MG63 (cell line): ENCODE measurements around the gene GALNT17. TPM values are rescaled to one million over a fixed set of nuclear protein-coding genes. Genes with fewer than 3 reads are reported as not detected.

Experiments used
- DNase-seq: peaks from one replicate; pipeline ENCODE4 v3.0.0-alpha.2; 2020
- H3K27me3 ChIP-seq: fragments of 250-450 bp; sonication (Bioruptor Pico); 2 replicates; pipeline ENCODE4 v1.5.1; 2020; ENCODE audit warnings: mild to moderate bottlenecking, moderate library complexity
- H3K36me3 ChIP-seq: fragments of 250-450 bp; sonication (Bioruptor Pico); 2 replicates; pipeline ENCODE4 v1.5.1; 2020; ENCODE audit warnings: mild to moderate bottlenecking, moderate library complexity
- H3K4me3 ChIP-seq: fragments of 250-450 bp; sonication (Bioruptor Pico); 2 replicates; pipeline ENCODE4 v1.5.1; 2020; ENCODE audit warnings: mild to moderate bottlenecking, moderate library complexity
- H3K9me3 ChIP-seq: fragments of 250-450 bp; sonication (Bioruptor Pico); 2 replicates; pipeline ENCODE4 v1.5.1; 2020; ENCODE audit warnings: mild to moderate bottlenecking, moderate library complexity
- total RNA-seq: library from RNA; depleted of rRNA; stranded (reverse); fragments of >200 nt; shearing (Covaris generic); gene quantifications from 2 replicates; pipeline ENCODE4 v1.2.3, GENCODE V29; 2014; ENCODE audit warnings: low replicate concordance

Gene GALNT17
- total RNA-seq, 1 experiment from 2014 or later = 0.03 TPM

DNA sequence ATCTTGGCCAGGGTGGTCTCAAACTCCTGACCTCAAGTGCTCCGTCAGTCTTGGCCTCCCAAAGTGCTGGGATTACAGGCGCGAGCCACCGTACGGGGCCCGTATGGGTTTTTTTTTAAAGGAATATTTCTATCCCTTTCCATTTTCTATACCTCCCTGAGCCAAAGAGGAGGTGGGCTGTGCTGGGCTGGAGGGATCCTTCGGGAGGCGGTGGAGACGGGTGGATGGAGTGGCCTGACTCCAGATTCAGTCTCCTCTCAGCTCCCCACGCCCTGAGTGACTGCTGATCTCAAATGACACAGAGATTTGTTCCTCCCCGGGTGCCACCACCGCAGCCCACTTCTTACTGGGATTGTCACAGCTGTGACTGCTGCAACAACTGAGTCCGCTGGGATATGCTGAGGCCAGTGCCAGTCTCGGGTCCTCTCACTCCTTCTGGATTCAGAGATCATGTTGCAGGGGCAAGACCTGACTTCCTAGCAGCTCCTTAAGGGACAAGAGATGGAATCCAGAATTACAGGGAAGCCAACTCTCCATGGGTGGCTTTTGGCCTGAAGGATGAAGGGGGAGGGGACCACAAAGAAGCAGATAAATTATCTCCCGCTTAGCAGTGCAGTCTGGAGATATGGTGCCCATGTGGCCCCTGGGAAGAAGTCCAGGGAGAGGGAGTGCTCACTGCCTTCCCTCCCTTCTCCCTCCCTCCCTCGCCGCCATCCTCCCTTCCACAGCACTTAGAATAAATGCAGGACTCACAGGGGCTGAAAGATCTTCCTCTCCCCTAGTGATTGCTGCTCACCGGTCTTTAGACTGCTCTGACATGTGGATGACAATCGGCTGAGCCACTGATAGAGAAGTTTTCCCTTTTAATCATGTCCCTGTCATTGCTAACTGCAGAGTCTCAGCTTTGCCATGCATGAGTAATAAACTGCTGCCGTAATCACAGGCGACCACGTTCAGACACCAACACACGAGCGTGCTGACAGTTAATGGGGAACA is 14.3 kb downstream of the GALNT17 start:
- Histone ChIP-seq H3K9me3 (no peaks in the 10 kb centered on the region), H3K36me3 (no peaks in the 10 kb centered on the region), H3K4me3 (no peak overlapping the region), H3K27me3 (no peaks in the 10 kb centered on the region)
- DNase-seq = no peak

- Histone ChIP-seq H3K36me3 (no peaks in the 10 kb centered on the region), H3K27me3 (no peaks in the 10 kb centered on the region), H3K4me3 (no peak overlapping the region), H3K9me3 (no peaks in the 10 kb centered on the region)
- DNase-seq = no peak
Measured at GRCh38 chr7:71148098-71148497, 16.2 kb downstream of the GALNT17 start.

GRCh38 chr7:71155236-71155635 is 23.3 kb downstream of the GALNT17 start:
- H3K36me3 ChIP-seq = no peaks in the 10 kb centered on the region
- H3K9me3 ChIP-seq = no peaks in the 10 kb centered on the region
- no peaks in the 10 kb centered on the region for H3K27me3 ChIP-seq
- H3K4me3 ChIP-seq = no peak overlapping the region
- DNase-seq = no peak

DNA sequence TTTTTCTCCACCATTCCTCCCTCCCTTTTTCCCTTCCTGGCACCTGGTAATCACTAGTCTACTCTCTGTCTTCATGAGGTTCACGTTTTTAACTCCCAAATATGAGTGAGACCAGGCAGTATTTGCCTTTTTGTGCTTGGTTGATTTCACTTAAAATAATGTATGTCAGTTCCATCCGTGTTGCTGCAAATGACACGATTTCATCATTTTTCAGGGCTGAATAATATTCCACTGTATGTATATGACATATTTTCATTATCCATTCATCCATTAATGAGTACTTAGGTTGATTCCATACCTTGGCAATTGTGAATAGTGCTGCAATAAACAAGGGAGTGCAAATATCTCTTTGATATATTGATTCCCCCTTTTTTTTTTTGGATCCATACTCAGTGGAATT is 25.8 kb downstream of the GALNT17 start:
- DNase-seq = no peak
- no peaks in the 10 kb centered on the region for H3K27me3 ChIP-seq
- no peak overlapping the region for H3K4me3 ChIP-seq
- H3K9me3 ChIP-seq = no peaks in the 10 kb centered on the region
- H3K36me3 ChIP-seq = no peaks in the 10 kb centered on the region

GRCh38 chr7:71165708-71166107 is 33.8 kb downstream of the GALNT17 start:
- DNase-seq = no peak

DNA sequence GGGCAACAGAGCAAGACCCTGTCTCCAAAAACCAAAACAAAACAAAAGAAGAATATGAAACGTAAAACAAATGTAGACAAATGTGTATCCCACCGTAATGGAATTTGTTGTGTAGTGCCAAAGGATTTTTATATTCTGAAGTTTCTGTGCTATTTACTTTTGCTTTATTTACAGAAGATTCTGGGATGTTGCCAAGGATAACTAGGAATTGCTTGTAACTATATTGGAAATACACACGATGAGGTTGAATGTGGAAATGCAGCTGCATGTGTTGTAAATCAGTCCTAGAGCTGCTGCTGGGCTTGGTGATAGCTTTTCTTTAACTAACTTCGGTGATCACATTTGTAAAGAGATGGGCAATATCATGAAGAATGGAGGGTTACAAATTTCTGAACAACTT is 39.5 kb downstream of the GALNT17 start:
- no peak for DNase-seq
- Histone ChIP-seq H3K27me3 (no peaks in the 10 kb centered on the region), H3K36me3 (no peaks in the 10 kb centered on the region), H3K9me3 (no peaks in the 10 kb centered on the region), H3K4me3 (no peak overlapping the region)

More at GRCh38 chr7:71165708-71166107, 33.8 kb downstream of the GALNT17 start:
- H3K36me3 ChIP-seq = no peaks in the 10 kb centered on the region
- no peaks in the 10 kb centered on the region for H3K27me3 ChIP-seq
- no peak overlapping the region for H3K4me3 ChIP-seq
- no peaks in the 10 kb centered on the region for H3K9me3 ChIP-seq

- DNase-seq = no peak
Measured at GRCh38 chr7:71173955-71174354, 42.0 kb downstream of the GALNT17 start.

DNA sequence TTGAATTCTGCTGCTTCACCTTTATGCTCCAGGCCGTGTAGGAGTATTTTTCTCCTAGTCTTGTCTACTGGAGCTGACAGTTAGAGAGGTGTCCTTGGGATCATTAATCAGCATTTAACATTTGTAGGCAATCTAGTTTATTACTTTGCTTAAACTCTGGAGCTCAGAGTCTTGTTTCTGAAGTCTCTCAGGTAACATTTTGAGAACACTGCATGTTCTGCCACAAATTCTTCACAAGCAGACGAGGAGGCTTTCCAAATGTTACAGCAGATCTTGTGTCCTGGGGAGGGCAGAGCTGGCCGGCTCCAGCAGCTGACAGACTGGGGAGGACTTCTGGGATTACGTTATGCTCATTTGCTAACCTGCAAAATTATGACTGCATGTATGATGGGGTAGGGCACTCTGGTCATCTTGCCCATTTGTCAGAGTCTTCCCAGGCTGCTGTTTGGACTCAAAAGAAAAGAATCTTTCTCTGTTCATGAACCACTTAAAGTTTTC is 50.5 kb downstream of the GALNT17 start:
- Histone ChIP-seq H3K9me3 (no peaks in the 10 kb centered on the region), H3K4me3 (no peak overlapping the region), H3K36me3 (no peaks in the 10 kb centered on the region), H3K27me3 (no peaks in the 10 kb centered on the region)
- no peak for DNase-seq

More at GRCh38 chr7:71173955-71174354, 42.0 kb downstream of the GALNT17 start:
- Histone ChIP-seq H3K4me3 (no peak overlapping the region), H3K27me3 (no peaks in the 10 kb centered on the region), H3K9me3 (no peaks in the 10 kb centered on the region), H3K36me3 (no peaks in the 10 kb centered on the region)

GRCh38 chr7:71184136-71184535 is 52.2 kb downstream of the GALNT17 start:
- Histone ChIP-seq H3K4me3 (no peak overlapping the region), H3K36me3 (no peaks in the 10 kb centered on the region), H3K27me3 (no peaks in the 10 kb centered on the region), H3K9me3 (no peaks in the 10 kb centered on the region)
- no peak for DNase-seq

GRCh38 chr7:71184609-71185008 is 52.7 kb downstream of the GALNT17 start:
- H3K4me3 ChIP-seq = no peak overlapping the region
- H3K27me3 ChIP-seq = no peaks in the 10 kb centered on the region
- H3K36me3 ChIP-seq = no peaks in the 10 kb centered on the region
- H3K9me3 ChIP-seq = no peaks in the 10 kb centered on the region
- DNase-seq = no peak

GRCh38 chr7:71186535-71187057 is 54.7 kb downstream of the GALNT17 start:
- no peak overlapping the region for H3K4me3 ChIP-seq
- H3K36me3 ChIP-seq = no peaks in the 10 kb centered on the region
- no peak for DNase-seq
- H3K27me3 ChIP-seq = no peaks in the 10 kb centered on the region
- no peaks in the 10 kb centered on the region for H3K9me3 ChIP-seq

DNA sequence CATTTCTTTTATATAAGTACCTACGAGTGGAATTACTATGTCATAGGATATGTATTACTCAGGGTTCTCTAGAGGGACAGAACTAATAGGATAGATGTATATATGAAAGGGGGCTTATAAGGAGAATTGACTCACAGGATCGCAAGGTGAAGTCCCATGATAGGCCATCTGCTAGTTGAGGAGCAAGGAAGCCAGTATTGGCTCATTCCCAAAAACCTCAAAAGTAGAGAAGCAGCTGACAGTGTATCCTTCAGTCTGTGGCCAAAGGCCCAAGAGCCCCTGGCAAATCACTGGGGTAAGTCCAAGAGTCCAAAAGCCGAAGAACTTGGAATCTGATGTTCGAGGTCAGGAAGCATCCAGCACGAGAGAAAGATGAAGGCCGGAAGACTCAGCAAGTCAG is 59.8 kb downstream of the GALNT17 start:
- DNase-seq = no peak
- H3K27me3 ChIP-seq = no peaks in the 10 kb centered on the region

DNA sequence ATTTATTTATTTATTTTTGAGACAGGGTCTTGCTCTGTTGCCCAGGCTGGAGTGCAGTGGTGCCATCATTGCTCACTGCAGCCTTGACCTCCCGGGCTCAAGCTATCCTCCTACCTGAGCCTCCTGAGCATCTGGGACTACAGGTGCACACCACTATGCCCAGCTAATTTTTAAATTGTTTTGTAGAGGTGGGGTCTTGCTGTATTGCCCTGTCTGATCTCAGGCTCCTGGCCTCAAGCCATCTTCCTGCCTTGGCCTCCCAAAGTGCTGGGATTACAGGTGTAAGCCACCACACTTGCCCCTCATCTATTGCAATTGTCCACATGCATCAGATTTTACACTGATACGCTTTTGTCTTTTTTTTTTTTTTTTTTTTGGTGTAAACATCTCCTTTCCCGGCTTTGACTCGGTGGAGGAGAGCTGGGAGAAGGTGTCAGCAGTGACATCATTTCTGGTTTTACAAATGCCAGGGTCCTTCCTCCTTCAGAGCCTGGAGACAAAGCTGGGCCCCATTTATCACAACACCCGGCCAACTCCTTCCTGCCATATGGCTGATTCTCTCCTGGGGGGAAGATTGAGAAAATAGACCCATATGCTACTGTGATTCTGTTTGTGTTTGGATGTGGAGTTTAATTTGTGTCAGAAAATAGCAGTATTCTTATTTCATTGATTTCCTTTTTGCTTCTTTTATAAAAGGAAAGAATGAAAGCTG is 61.3 kb downstream of the GALNT17 start:
- DNase-seq = no peak
- Histone ChIP-seq H3K4me3 (no peak overlapping the region), H3K36me3 (no peaks in the 10 kb centered on the region), H3K27me3 (no peaks in the 10 kb centered on the region), H3K9me3 (no peaks in the 10 kb centered on the region)

More for the DNA sequence above, 59.8 kb downstream of the GALNT17 start:
- Histone ChIP-seq H3K36me3 (no peaks in the 10 kb centered on the region), H3K9me3 (no peaks in the 10 kb centered on the region), H3K4me3 (no peak overlapping the region)

DNA sequence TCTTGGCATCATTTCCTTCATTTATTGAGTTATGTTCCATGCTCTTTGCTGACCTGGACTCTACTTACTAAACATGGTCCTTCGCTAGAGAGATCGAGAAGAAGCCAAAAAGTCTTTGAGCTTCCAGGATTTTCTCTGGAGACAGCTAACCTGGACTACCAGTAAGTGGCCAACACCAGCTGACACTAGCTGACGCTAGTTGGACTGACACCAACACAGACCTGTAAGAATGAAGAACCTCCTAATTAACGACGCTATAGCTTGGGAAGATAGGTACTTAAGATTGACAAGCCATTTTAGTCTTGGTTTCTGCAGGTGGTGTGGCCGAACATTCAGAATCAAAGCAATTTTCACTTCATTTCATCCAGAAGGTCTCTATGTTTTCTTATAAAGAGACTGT is 66.4 kb downstream of the GALNT17 start:
- no peak overlapping the region for H3K4me3 ChIP-seq
- H3K27me3 ChIP-seq = no peaks in the 10 kb centered on the region
- no peaks in the 10 kb centered on the region for H3K36me3 ChIP-seq
- no peak for DNase-seq
- no peaks in the 10 kb centered on the region for H3K9me3 ChIP-seq

GRCh38 chr7:71198887-71199286 is 66.9 kb downstream of the GALNT17 start:
- no peak for DNase-seq
- Histone ChIP-seq H3K27me3 (no peaks in the 10 kb centered on the region), H3K4me3 (no peak overlapping the region), H3K36me3 (no peaks in the 10 kb centered on the region), H3K9me3 (no peaks in the 10 kb centered on the region)

DNA sequence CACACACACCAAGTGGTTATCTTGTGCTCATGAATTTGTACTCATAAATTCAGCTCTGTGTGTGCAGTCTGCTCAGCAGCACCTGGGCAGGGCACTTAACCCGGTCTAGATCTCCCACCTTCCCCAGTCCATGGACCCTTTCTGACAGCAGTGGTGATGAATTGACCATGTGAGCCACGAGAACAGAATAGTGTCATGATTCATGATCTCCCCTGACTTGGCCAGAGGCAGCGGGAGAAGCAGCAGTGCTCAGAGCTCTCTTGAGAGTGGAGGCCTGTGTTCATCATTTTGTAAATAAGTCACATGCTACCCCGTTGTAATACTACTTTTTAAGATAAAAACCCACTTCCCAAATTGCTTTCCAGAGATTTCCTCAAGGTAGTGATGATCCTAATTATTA is 74.2 kb downstream of the GALNT17 start:
- no peak overlapping the region for H3K4me3 ChIP-seq
- no peaks in the 10 kb centered on the region for H3K36me3 ChIP-seq
- no peaks in the 10 kb centered on the region for H3K27me3 ChIP-seq
- no peak for DNase-seq
- H3K9me3 ChIP-seq = no peaks in the 10 kb centered on the region

DNA sequence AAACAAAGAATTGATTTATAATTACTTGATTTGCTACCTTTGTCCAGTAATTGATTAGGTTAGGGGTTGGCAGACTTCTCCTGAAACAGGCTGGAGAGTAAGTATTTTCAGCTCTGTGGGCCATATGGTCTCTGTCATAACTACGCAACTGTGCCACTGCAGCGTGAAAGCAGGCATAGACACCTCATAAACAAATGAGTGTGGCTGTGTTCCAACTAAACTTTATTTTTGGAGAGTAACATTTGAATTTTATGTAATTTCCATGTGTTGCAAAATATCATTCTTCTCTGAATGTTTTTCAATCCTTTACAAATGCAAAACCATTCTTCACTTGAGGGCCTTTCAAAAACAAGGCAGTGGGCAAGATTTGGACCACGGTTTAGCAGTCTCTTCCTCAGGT is 76.9 kb downstream of the GALNT17 start:
- Histone ChIP-seq H3K27me3 (no peaks in the 10 kb centered on the region), H3K4me3 (no peak overlapping the region), H3K36me3 (no peaks in the 10 kb centered on the region), H3K9me3 (no peaks in the 10 kb centered on the region)
- no peak for DNase-seq
